ENCODE results near the gene WDR86. TPM values are rescaled to one million over a fixed set of nuclear protein-coding genes. Genes with fewer than 3 reads are reported as not detected.

WDR86 gene
- total RNA-seq, 1 experiment from 2014 or later, result 8.1 TPM

DNA sequence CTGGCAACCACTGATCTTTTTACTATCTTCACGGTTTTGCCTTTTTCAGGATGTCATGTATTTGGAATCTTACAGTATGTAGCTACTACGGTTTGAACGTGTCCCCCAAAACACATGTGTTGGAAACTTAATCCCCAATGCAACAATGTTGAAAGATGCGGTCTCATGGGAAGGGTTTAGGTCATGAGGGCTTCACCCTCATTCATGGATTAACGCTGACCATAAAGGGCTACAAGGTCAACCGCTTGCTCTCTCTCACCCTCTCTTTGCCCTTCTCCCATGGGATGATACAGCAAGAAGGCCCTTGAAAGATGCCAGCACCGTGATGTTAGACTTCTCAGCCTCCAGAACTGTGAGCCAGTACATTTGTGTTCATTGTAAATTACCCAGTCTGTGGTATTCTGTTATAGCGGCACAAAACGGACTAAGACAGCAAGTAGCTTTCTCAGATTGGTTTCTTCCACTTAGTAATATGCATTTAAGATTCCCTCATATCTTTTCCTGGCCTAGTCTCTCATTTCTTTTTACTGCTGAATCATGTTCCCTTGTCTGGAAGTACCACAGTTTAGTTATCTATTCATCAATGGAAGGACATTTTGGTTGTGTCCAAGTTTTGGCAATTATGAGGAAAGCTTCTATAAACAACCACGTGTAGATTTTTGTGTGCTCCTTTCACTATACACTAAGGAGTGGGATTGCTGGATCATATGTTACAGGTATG is 33.1 kb upstream of the WDR86 start:
- Histone ChIP-seq H2BK20ac (ENCODE audit: low read depth, low read length, poor library complexity, severe bottlenecking) (no peak overlapping the region), H3K79me1 (ENCODE audit: insufficient read depth, low read depth, low read length, poor library complexity, severe bottlenecking) (no peaks in the 10 kb centered on the region), H2AFZ (ENCODE audit: low read length) (no peak overlapping the region), H3K23me2 (ENCODE audit: insufficient read length, low read depth, low read length, poor library complexity, severe bottlenecking) (peaks cover 12% of the 10 kb centered on the region), H3K79me2 (ENCODE audit: insufficient read depth, low read length) (no peaks in the 10 kb centered on the region), H2AK5ac (ENCODE audit: insufficient read length, low read length) (no peak overlapping the region), H4K91ac (ENCODE audit: insufficient read length, low read depth, low read length) (no peak overlapping the region), H2BK12ac (ENCODE audit: insufficient read length, low read depth, low read length) (no peak overlapping the region), H3K14ac (ENCODE audit: insufficient read depth, low read length) (no peak overlapping the region), H3T11ph (ENCODE audit: low read length) (no peak overlapping the region), H2BK120ac (ENCODE audit: low read depth, low read length, poor library complexity, severe bottlenecking) (no peak overlapping the region), H3K56ac (ENCODE audit: insufficient read length, low read depth, low read length) (no peak overlapping the region), H2BK5ac (ENCODE audit: insufficient read length, low read length) (no peak overlapping the region), H3K4me1 (ENCODE audit: insufficient read depth, low read length) (no peaks in the 10 kb centered on the region; the same call in 1 of the 2 replicates), H4K8ac (replicated peaks; ENCODE audit: insufficient read length, low read depth, low read length) (no peak overlapping the region), H3K4ac (ENCODE audit: low read depth, low read length) (no peak overlapping the region), H3K27me3 (ENCODE audit: insufficient read depth, low read length) (no peaks in the 10 kb centered on the region), H3K9me3 (ENCODE audit: control insufficient read depth, low read depth, low read length) (no peaks in the 10 kb centered on the region), H4K5ac (ENCODE audit: insufficient read length, low read depth, low read length) (no peak overlapping the region), H3K23ac (ENCODE audit: insufficient read length, low read depth, low read length) (no peak overlapping the region), H2BK15ac (ENCODE audit: low read depth, low read length) (no peak overlapping the region), H3K18ac (ENCODE audit: insufficient read length, low read depth, low read length) (no peak overlapping the region), H3K4me2 (ENCODE audit: insufficient read depth, insufficient read length, low read length) (no peak overlapping the region), H4K20me1 (ENCODE audit: control insufficient read depth, insufficient read depth, insufficient read length) (no peaks in the 10 kb centered on the region), H3K27ac (ENCODE audit: insufficient read length, low read depth, low read length) (no peak overlapping the region), H3K9ac (ENCODE audit: extremely low read depth, insufficient read length, low read length) (no peak overlapping the region)
- H3K4me1 Mint-ChIP-seq, result peaks cover 12 to 21% of the 10 kb centered on the region in 2 experiments
- H3K36me3 Mint-ChIP-seq (ENCODE audit: insufficient read depth in 1 of 3, low read depth in 3 of 3), result peaks cover 0 to 5% (median 0%) of the 10 kb centered on the region in 3 experiments; a peak in 1 of 7 replicates
- H3K4me3 Mint-ChIP-seq, result no peak overlapping the region
- H3K9me3 Mint-ChIP-seq, result peaks cover 0 to 3% of the 10 kb centered on the region in 2 experiments; a peak in 1 of 5 replicates
- WGBS (ENCODE audit: extremely low coverage, insufficient read length, low lambda C conversion rate), result no CpG with 5 or more reads among the region's 10 CpGs
- TF ChIP-seq, protein P1, sequence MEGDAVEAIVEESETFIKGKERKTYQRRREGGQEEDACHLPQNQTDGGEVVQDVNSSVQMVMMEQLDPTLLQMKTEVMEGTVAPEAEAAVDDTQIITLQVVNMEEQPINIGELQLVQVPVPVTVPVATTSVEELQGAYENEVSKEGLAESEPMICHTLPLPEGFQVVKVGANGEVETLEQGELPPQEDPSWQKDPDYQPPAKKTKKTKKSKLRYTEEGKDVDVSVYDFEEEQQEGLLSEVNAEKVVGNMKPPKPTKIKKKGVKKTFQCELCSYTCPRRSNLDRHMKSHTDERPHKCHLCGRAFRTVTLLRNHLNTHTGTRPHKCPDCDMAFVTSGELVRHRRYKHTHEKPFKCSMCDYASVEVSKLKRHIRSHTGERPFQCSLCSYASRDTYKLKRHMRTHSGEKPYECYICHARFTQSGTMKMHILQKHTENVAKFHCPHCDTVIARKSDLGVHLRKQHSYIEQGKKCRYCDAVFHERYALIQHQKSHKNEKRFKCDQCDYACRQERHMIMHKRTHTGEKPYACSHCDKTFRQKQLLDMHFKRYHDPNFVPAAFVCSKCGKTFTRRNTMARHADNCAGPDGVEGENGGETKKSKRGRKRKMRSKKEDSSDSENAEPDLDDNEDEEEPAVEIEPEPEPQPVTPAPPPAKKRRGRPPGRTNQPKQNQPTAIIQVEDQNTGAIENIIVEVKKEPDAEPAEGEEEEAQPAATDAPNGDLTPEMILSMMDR (conservative IDR thresholded peaks at IDR 0.05), result no peak
- H3K27ac Mint-ChIP-seq, result no peak overlapping the region
- no peak for DNase-seq
- H3K27me3 Mint-ChIP-seq (ENCODE audit: low read depth), result peaks cover 18% of the 10 kb centered on the region
